Tibial nerve (tissue), 4 donors: ENCODE data around the gene SHB. TPM values are rescaled to one million over a fixed set of nuclear protein-coding genes. Genes with fewer than 3 reads are reported as not detected.

Experiments
- DNase-seq, 2 donors: peaks; one replicate each; pipeline ENCODE4 v3.0.0-alpha.2; 2019; ENCODE audit warnings: low spot score in 2 of 2
- H3K27ac ChIP-seq, 4 donors: fragments of 200-600 bp; sonication (generic) in 3 of 4; one replicate each; pipeline ENCODE4 v1.5.1; 2017 to 2019; ENCODE audit warnings: mild to moderate bottlenecking in 1 of 4
- H3K27me3 ChIP-seq, 2 donors: fragments of 200-600 bp; sonication (generic) in 1 of 2; one replicate each; pipeline versions ENCODE4 v1.5.1 to v1.6.0; 2017 to 2019
- H3K36me3 ChIP-seq, 3 donors: fragments of 200-600 bp; sonication (generic); one replicate each; pipeline ENCODE4 v1.5.1; 2018 to 2019
- H3K4me1 ChIP-seq, 4 donors: fragments of 200-600 bp; sonication (generic) in 3 of 4; one replicate each; pipeline ENCODE4 v1.5.1; 2017 to 2019
- H3K4me3 ChIP-seq, 4 donors: fragments of 200-600 bp; sonication (generic) in 3 of 4; one replicate each; pipeline ENCODE4 v1.5.1; 2017 to 2019; ENCODE audit warnings: mild to moderate bottlenecking in 1 of 4, moderate library complexity in 1 of 4
- H3K9me3 ChIP-seq, 4 donors: fragments of 200-600 bp; sonication (generic) in 3 of 4; one replicate each; pipeline ENCODE4 v1.5.1; 2017 to 2019
- CTCF ChIP-seq, 5 experiments: fragments of 200-600 bp in 3 of 5; fragments of 450-650 bp in 2 of 5; sonication (generic) in 3 of 5; IDR thresholded peaks; one replicate each; pipeline ENCODE4 v1.5.1; 2016 to 2019; ENCODE audit warnings: antibody characterized with exemption in 5 of 5, mild to moderate bottlenecking in 3 of 5, moderate library complexity in 2 of 5
- EP300 ChIP-seq, 2 donors: sonication (generic); formaldehyde crosslinking; IDR thresholded peaks; one replicate each; pipeline ENCODE4 v1.6.1; 2017; ENCODE audit warnings: antibody characterized with exemption in 2 of 2, mild to moderate bottlenecking in 1 of 2
- POLR2A ChIP-seq, 2 donors: fragments of 450-650 bp; IDR thresholded peaks; one replicate each; pipeline ENCODE4 v1.6.1; 2017; ENCODE audit warnings: antibody characterized with exemption in 2 of 2, mild to moderate bottlenecking in 2 of 2, moderate library complexity in 2 of 2
- WGBS, 2 donors: methylation state at CpG; one replicate each; pipeline ENCODE4 v1.1.5; 2018; 5-methylcytosine and 5-hydroxymethylcytosine counted together
- total RNA-seq, 4 donors: library from RNA; depleted of rRNA; stranded (reverse); fragments of >200 nt; gene quantifications; one replicate each; pipeline ENCODE4 v1.1.0, GENCODE V29; 2016

Gene SHB
- total RNA-seq, 4 donors from 2014 or later = 6.3 to 15.9 (median 11.6) TPM

GRCh38 chr9:37917801-37918664 is 151.0 kb downstream of the SHB start:
- Histone ChIP-seq H3K36me3 (no peaks in the 10 kb centered on the region), H3K27me3 (no peaks in the 10 kb centered on the region), H3K9me3 (no peaks in the 10 kb centered on the region), H3K27ac (peak overlapping the region; percentile 53 to 89 (median 74)), H3K4me3 (no peak overlapping the region), H3K4me1 (peaks cover 0 to 62% (median 12%) of the 10 kb centered on the region in 4 donors)
- no peak for TF ChIP-seq CTCF (IDR thresholded peaks at IDR 0.05)
- no peak for TF ChIP-seq POLR2A (IDR thresholded peaks at IDR 0.05)
- TF ChIP-seq EP300 (IDR thresholded peaks at IDR 0.05) = no peak
- no peak for DNase-seq
- 62 to 70% methylated on average over 19 to 21 of the region's 21 CpGs for WGBS, 2 donors

DNA sequence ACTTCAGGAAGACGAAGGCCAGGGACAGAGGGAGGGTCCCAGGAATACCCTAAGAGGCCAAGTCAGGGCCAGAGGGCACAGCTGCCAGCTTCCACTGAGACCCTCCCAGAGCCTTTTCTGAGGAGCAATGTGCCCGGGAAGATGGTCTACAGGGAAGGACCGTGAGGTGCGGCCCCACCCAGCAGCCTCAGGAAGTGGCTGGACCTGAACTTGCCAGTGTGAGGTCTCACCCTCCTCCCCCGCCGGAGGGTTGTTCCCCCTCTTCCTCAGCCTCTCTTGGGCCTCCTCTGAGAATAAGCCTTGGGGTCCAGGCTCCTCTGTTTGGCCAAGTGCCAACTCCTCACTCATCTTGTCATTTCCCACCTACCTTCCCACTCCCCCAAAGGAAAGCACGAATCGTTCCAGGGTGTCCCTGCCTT is 151.7 kb downstream of the SHB start:
- DNase-seq = no peak
- no peak overlapping the region for H3K4me3 ChIP-seq
- H3K4me1 ChIP-seq = peaks cover 0 to 62% (median 12%) of the 10 kb centered on the region in 4 donors
- 46 to 55% methylated on average over 8 of the region's 8 CpGs for WGBS, 2 donors
- no peaks in the 10 kb centered on the region for H3K27me3 ChIP-seq
- peak overlapping the region; percentile 53 to 89 (median 74) for H3K27ac ChIP-seq
- no peaks in the 10 kb centered on the region for H3K9me3 ChIP-seq
- no peaks in the 10 kb centered on the region for H3K36me3 ChIP-seq
- no peak for TF ChIP-seq CTCF (IDR thresholded peaks at IDR 0.05)
- TF ChIP-seq EP300 (IDR thresholded peaks at IDR 0.05) = no peak
- TF ChIP-seq POLR2A (IDR thresholded peaks at IDR 0.05) = no peak

GRCh38 chr9:37916471-37917312 is 152.3 kb downstream of the SHB start:
- no peak overlapping the region for H3K4me3 ChIP-seq
- H3K36me3 ChIP-seq = no peaks in the 10 kb centered on the region
- no peak for DNase-seq
- no peaks in the 10 kb centered on the region for H3K9me3 ChIP-seq
- H3K4me1 ChIP-seq = peaks cover 0 to 62% (median 12%) of the 10 kb centered on the region in 4 donors
- H3K27me3 ChIP-seq = no peaks in the 10 kb centered on the region
- WGBS, 2 donors = 60 to 61% methylated on average over 16 to 17 of the region's 18 CpGs
- no peak for TF ChIP-seq CTCF (IDR thresholded peaks at IDR 0.05)
- TF ChIP-seq POLR2A (IDR thresholded peaks at IDR 0.05) = no peak
- TF ChIP-seq EP300 (IDR thresholded peaks at IDR 0.05) = peak in 1 of 2 donors; percentile 4
- peak overlapping the region; percentile 53 to 89 (median 74) for H3K27ac ChIP-seq

- Histone ChIP-seq H3K4me3 (no peak overlapping the region), H3K9me3 (no peaks in the 10 kb centered on the region), H3K4me1 (peaks cover 0 to 62% (median 12%) of the 10 kb centered on the region in 4 donors), H3K27me3 (no peaks in the 10 kb centered on the region), H3K36me3 (no peaks in the 10 kb centered on the region), H3K27ac (peak overlapping the region; percentile 53 to 89 (median 74))
- no peak for DNase-seq
- TF ChIP-seq EP300 (IDR thresholded peaks at IDR 0.05) (no peak), CTCF (IDR thresholded peaks at IDR 0.05) (no peak), POLR2A (IDR thresholded peaks at IDR 0.05) (no peak)
- 53 to 69% methylated on average over 9 to 14 of the region's 14 CpGs for WGBS, 2 donors
These were observed 153.0 kb downstream of the SHB start for GRCh38 chr9:37915911-37916470.
